Measurements from ENCODE around the gene SFXN4. TPM values are rescaled to one million over a fixed set of nuclear protein-coding genes. Genes with fewer than 3 reads are reported as not detected.

The SFXN4 gene
- total RNA-seq, 1 donor from 2014 or later = 14.6 TPM

- Histone ChIP-seq H3K36me3 (no peaks in the 10 kb centered on the region), H3K27ac (peak overlapping the region; percentile 84), H3K9me3 (no peaks in the 10 kb centered on the region), H3K4me3 (peak overlapping the region; percentile 79), H3K4me1 (peaks cover 67% of the 10 kb centered on the region), H3K27me3 (ENCODE audit: low read depth) (no peaks in the 10 kb centered on the region)
- TF ChIP-seq CTCF (IDR thresholded peaks at IDR 0.05) = no peak
- ATAC-seq (no peak), DNase-seq (no peak)
- intact Hi-C loops (cut with DNase I) = loop anchor here (10.0 kb wide), 1 partner anchor 45 kb away; no protein-coding TSS in a partner anchor
These were observed 44.3 kb upstream of the SFXN4 start for GRCh38 chr10:119209736-119210355.

GRCh38 chr10:119209035-119209735, 43.7 kb upstream of the SFXN4 start:
- Histone ChIP-seq H3K4me3 (peak overlapping the region; percentile 79), H3K36me3 (no peaks in the 10 kb centered on the region), H3K27me3 (ENCODE audit: low read depth) (no peaks in the 10 kb centered on the region), H3K9me3 (no peaks in the 10 kb centered on the region), H3K4me1 (peaks cover 61% of the 10 kb centered on the region), H3K27ac (peak overlapping the region; percentile 84)
- ATAC-seq = peak in 1 of 2 donors; percentile 25
- intact Hi-C loops (cut with DNase I) = loop anchor here (10.0 kb wide), 1 partner anchor 46 kb away; no protein-coding TSS in a partner anchor
- TF ChIP-seq CTCF (IDR thresholded peaks at IDR 0.05) = peak; percentile 71
- peak; percentile 70 for DNase-seq

- TF ChIP-seq CTCF (IDR thresholded peaks at IDR 0.05) = no peak
- no peak for ATAC-seq
- no peak for DNase-seq
- no peaks in the 10 kb centered on the region for H3K27me3 ChIP-seq (ENCODE audit: low read depth)
- H3K36me3 ChIP-seq = no peaks in the 10 kb centered on the region
- H3K4me1 ChIP-seq = peaks cover 55% of the 10 kb centered on the region
- intact Hi-C loops (cut with DNase I) = loop anchor here (10.0 kb wide), 1 partner anchor 46 kb away; no protein-coding TSS in a partner anchor
- H3K4me3 ChIP-seq = peak overlapping the region; percentile 79
- H3K27ac ChIP-seq = peak overlapping the region; percentile 84
- no peaks in the 10 kb centered on the region for H3K9me3 ChIP-seq
These were observed 43.0 kb upstream of the SFXN4 start for GRCh38 chr10:119208553-119208940.

GRCh38 chr10:119207713-119208552, 42.4 kb upstream of the SFXN4 start:
- Histone ChIP-seq H3K4me1 (peaks cover 49% of the 10 kb centered on the region), H3K9me3 (no peaks in the 10 kb centered on the region), H3K4me3 (peak overlapping the region; percentile 79), H3K27ac (peak overlapping the region; percentile 84), H3K36me3 (no peaks in the 10 kb centered on the region), H3K27me3 (ENCODE audit: low read depth) (no peaks in the 10 kb centered on the region)
- intact Hi-C loops (cut with DNase I) = loop anchor here (10.0 kb wide), 1 partner anchor 47 kb away; no protein-coding TSS in a partner anchor
- peak; percentile 28 to 35 for ATAC-seq
- TF ChIP-seq CTCF (IDR thresholded peaks at IDR 0.05) = no peak
- DNase-seq = peak; percentile 68

- no peaks in the 10 kb centered on the region for H3K36me3 ChIP-seq
- H3K27ac ChIP-seq = peak within 1 kb of the TSS; percentile 98
- H3K27me3 ChIP-seq (ENCODE audit: low read depth) = no peaks in the 10 kb centered on the region
- peak within 1 kb of the TSS; percentile 79 for H3K4me3 ChIP-seq
- ATAC-seq = peak; percentile 97
- intact Hi-C loops (cut with DNase I) = loop anchor here (10.0 kb wide), 1 partner anchor 47 kb away; no protein-coding TSS in a partner anchor
- no peaks in the 10 kb centered on the region for H3K9me3 ChIP-seq
- peak; percentile 97 for DNase-seq
- no peak for TF ChIP-seq CTCF (IDR thresholded peaks at IDR 0.05)
- H3K4me1 ChIP-seq = peaks cover 43% of the 10 kb centered on the region
These were observed 41.8 kb upstream of the SFXN4 start, which contains the start of gene GRK5 for GRCh38 chr10:119207366-119207666. TSS of gene GRK5 (plus strand) at chr10:119207571. CDS start at chr10:119207918, 347 bp downstream.

All from lower lobe of right lung (tissue), 2 donors.